CD4-positive, alpha-beta T cell treated with Interleukin-6 for 4 hours (primary cell): ENCODE measurements around the gene EXOC4.

Experiments used
- DNase-seq: peaks from one replicate; pipeline ENCODE4 v3.0.0-alpha.2; 2020; ENCODE audit warnings: mixed read lengths

EXOC4 gene

DNA sequence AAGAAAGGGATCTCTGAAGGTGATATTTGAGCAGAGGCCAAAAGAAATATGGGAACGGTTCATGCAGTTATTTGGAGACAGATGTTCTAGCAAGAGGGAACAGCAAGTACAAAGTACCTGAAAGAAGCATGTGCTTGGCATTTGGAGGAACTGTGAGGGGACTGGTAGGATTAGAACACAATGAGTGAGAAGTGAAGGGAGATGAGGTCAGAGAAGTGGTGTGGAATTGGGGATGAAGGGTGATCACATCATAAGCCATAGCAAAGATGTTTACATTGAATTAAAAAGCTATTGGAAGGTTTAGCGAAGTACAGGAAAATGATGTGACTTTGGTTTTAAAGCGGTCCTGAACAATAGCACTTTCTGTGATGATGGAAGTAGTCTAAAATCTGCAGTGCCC lies 471.8 kb downstream of the EXOC4 start:
- DNase-seq = no peak

GRCh38 chr7:133727476-133728214 lies 474.8 kb downstream of the EXOC4 start:
- no peak for DNase-seq

- DNase-seq = no peak
Measured at GRCh38 chr7:133730360-133730759, 477.5 kb downstream of the EXOC4 start.

GRCh38 chr7:133733401-133733800 lies 480.5 kb downstream of the EXOC4 start:
- DNase-seq = no peak

- DNase-seq = no peak
Measured at GRCh38 chr7:133735222-133735621, 482.3 kb downstream of the EXOC4 start.

- DNase-seq = no peak
Measured at GRCh38 chr7:133739817-133740216, 486.9 kb downstream of the EXOC4 start.

- no peak for DNase-seq
Measured at GRCh38 chr7:133741078-133741477, 488.2 kb downstream of the EXOC4 start.

- no peak for DNase-seq
Measured at GRCh38 chr7:133741703-133742102, 488.8 kb downstream of the EXOC4 start.

- no peak for DNase-seq
Measured at GRCh38 chr7:133742709-133743538, 490.0 kb downstream of the EXOC4 start.

- no peak for DNase-seq
Measured at GRCh38 chr7:133744451-133744850, 491.6 kb downstream of the EXOC4 start.

DNA sequence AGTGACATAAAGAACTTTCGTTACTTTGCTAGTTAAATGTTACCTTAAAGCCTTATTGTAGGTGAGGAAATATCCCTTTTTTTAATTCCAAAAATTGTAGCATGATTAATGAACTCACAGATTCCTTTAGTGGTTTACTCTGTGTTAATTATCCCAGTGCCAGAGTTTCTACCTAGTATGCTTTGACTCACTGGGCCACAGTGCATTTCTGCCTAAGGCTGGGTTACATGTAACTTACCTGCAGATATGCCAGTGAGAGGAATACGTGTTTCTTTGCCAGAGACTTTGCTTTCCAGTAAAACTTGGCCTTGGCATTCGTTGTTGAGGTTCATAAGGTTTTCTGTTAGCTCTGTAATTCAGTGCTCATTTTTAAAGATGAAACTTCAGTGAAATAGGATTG lies 493.4 kb downstream of the EXOC4 start:
- no peak for DNase-seq

DNA sequence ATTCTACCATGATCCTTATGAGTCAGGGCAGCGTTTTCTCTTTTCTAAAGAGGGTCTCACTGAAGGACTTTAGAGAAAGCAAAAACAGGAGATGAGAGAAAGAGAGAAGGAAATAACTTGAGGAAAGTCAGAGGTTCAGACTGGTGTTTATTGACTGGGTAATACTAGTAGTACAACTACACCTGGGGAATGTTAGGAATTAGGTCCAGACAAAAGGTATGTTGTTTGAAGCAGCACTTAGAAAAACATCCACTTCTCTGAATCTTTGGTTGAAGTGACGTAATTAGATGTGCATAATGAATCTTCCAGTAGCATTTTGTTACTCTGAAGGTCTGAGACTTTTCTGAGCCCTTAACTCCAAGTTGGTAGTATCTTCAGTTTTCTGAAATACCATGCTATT lies 494.0 kb downstream of the EXOC4 start:
- no peak for DNase-seq

- DNase-seq = no peak
Measured at GRCh38 chr7:133748443-133749407, 495.8 kb downstream of the EXOC4 start.

DNA sequence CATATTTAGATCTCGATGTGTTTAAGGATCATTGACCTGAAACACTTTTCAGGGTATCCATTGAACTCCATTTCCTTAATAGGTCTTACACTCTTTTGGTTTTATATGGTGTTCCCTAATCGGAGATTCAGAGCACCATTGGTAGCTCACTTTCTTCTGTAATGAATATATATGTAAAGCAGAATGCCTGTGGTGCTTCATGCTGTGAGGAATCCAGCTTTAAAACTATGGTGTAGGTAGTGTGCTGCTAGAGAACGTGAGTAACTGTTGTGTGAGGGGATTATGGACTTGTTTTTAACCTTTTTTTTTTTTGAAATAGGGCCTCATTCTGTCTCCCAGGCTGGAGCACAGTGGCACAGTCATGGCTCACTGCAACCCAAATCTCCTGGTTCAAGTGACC lies 497.4 kb downstream of the EXOC4 start:
- DNase-seq = no peak

GRCh38 chr7:133751079-133751478 lies 498.2 kb downstream of the EXOC4 start:
- no peak for DNase-seq

DNA sequence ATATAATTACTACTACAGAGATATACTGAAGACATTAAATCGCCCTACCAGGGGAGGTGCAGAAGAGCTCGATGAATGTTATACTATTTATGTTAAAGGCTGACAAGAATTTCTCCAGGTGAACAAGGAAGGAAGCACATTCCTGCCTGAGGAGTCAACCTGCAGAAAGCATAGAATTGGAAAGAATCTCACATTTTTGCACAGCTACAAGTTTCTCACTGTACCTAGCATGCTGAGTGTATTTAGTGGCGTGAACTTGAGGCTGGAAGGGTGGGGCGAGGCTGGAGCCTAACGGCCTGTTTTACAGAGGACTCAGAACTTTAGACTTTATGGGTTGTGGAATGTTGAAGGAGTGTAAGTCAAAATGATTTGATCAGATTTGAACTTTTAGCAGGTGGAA lies 500.6 kb downstream of the EXOC4 start:
- no peak for DNase-seq

DNA sequence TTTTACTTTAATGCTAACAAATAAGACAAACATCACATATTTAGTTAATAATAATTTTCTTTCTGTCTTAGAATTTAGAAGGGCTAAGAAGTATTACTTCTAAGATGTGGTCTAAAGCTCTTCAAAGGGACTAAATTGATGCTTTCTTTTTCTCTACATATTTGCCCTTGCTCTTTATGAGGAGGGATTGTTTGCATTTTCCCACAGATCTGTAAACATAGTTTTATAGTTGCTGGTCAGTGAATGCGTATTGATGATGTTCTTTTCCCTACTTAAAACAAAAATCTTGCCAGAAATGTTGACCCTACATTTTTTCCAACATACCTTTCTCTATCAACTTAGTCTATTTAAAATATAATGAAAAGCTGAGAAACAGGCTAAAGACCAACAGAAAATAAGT lies 501.8 kb downstream of the EXOC4 start:
- DNase-seq = no peak

DNA sequence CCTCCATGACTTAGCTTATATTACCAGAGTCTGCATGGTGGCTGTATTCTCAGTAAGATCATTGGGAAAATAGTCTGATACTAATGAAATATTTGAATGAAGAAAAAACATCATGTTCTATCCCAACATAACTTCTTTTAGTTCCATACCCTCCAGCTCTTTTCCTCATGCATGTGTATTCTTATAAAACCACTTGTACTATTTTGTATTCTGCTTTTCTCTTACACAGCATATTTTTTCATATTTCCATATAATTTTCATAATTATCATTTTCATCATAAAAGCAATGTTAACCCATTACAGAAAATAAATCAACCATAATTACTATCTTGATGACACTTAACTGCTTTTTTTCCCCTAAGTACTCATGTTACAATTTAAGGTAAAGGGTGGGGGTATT lies 503.0 kb downstream of the EXOC4 start:
- DNase-seq = no peak

- DNase-seq = no peak
Measured at GRCh38 chr7:133761443-133761842, 508.6 kb downstream of the EXOC4 start.

DNA sequence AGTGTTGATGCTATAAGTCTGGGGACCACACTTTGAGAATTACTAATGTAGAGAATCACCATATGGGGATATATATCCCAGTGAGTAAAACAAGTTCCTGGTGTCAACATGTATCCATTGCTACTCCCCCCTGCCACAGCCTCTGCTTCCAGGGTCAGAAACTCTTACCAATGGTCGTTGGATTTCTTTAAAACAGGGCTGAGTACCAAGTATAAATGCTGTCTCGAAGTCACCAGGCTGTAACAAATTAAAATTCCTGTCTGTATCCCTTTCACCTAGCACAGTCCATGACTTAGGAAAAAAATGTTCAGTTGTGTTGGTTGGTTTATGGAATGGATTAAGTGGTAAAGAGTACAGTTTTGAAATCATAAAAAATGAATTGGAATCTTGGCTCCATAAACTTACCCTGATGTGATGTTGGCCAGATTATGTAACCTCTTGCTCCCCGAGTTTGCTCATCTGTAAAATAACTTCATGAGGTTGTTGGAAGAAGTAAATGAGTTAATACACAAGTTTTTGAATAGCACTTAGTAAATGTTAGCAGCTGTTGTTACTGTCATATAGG lies 510.3 kb downstream of the EXOC4 start:
- no peak for DNase-seq

- DNase-seq = no peak
Measured at GRCh38 chr7:133769668-133770067, 516.8 kb downstream of the EXOC4 start.

DNA sequence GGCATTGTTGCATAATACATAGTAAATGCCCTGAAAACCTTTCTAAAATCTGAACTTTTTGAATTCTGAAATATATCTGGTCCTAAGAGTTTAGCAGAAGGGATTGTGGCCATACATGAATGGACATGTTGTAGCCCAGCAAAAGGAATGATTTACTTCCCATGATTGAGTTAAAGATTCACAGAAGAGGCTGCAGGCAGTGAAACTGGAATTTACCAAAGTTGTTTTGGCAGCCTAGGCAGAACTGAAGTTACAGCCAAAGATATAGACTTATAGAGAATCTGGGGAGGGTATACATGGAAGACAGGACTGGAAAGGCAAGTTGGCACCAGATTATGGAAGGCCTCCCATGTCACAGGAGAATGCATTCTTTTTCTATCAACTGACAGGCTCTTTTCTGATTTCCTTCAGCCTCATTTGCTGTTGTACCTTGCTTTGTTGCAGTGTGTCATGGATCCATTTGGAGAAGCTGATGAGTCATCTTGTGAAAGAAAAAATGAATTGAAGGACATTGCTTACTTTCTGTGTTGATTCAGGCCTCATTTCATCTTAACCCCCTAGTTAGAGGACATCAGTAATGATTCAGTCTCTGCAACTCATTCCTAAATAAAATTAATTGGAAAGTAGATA lies 518.1 kb downstream of the EXOC4 start:
- DNase-seq = no peak
